ENCODE results near the gene MAPK4.

The MAPK4 gene

GRCh38 chr18:50633992-50634391 is 74.1 kb downstream of the MAPK4 start:
- TF ChIP-seq CTCF (IDR thresholded peaks at IDR 0.05), result no peak

GRCh38 chr18:50636366-50637057 is 76.6 kb downstream of the MAPK4 start:
- TF ChIP-seq CTCF (IDR thresholded peaks at IDR 0.05), result no peak

GRCh38 chr18:50638016-50638883 is 78.4 kb downstream of the MAPK4 start:
- no peak for TF ChIP-seq CTCF (IDR thresholded peaks at IDR 0.05)

GRCh38 chr18:50638884-50639420 is 79.1 kb downstream of the MAPK4 start:
- TF ChIP-seq CTCF (IDR thresholded peaks at IDR 0.05), result no peak

GRCh38 chr18:50639711-50640110 is 79.8 kb downstream of the MAPK4 start:
- no peak for TF ChIP-seq CTCF (IDR thresholded peaks at IDR 0.05)

- TF ChIP-seq CTCF (IDR thresholded peaks at IDR 0.05), result no peak
Observed at GRCh38 chr18:50642439-50642838, 82.6 kb downstream of the MAPK4 start.

GRCh38 chr18:50644146-50644545 is 84.3 kb downstream of the MAPK4 start:
- no peak for TF ChIP-seq CTCF (IDR thresholded peaks at IDR 0.05)

Data from LNCAP (cell line).